Measurements from ENCODE around the gene ZNF280D.

The ZNF280D gene

GRCh38 chr15:56660943-56661342 is 72.4 kb downstream of the ZNF280D start:
- no peak for TF ChIP-seq CTCF (IDR thresholded peaks at IDR 0.05; ENCODE audit: low read depth, low read length)

GRCh38 chr15:56659197-56659596 is 74.1 kb downstream of the ZNF280D start:
- H3K4me3 ChIP-seq (ENCODE audit: low read depth, low read length) = no peak overlapping the region

More at GRCh38 chr15:56660943-56661342, 72.4 kb downstream of the ZNF280D start:
- no peak overlapping the region for H3K4me3 ChIP-seq (ENCODE audit: low read depth, low read length)

GRCh38 chr15:56654624-56655023 is 78.7 kb downstream of the ZNF280D start:
- no peak overlapping the region for H3K4me3 ChIP-seq (ENCODE audit: low read depth, low read length)
- TF ChIP-seq CTCF (IDR thresholded peaks at IDR 0.05; ENCODE audit: low read depth, low read length) = no peak

More at GRCh38 chr15:56659197-56659596, 74.1 kb downstream of the ZNF280D start:
- no peak for TF ChIP-seq CTCF (IDR thresholded peaks at IDR 0.05; ENCODE audit: low read depth, low read length)

- H3K4me3 ChIP-seq (ENCODE audit: low read depth, low read length) = no peak overlapping the region
- no peak for TF ChIP-seq CTCF (IDR thresholded peaks at IDR 0.05; ENCODE audit: low read depth, low read length)
These were observed 79.1 kb downstream of the ZNF280D start for GRCh38 chr15:56654216-56654615.

GRCh38 chr15:56653787-56654186 is 79.5 kb downstream of the ZNF280D start:
- H3K4me3 ChIP-seq (ENCODE audit: low read depth, low read length) = no peak overlapping the region
- no peak for TF ChIP-seq CTCF (IDR thresholded peaks at IDR 0.05; ENCODE audit: low read depth, low read length)

- TF ChIP-seq CTCF (IDR thresholded peaks at IDR 0.05; ENCODE audit: low read depth, low read length) = no peak
These were observed 80.2 kb downstream of the ZNF280D start for GRCh38 chr15:56653107-56653506.

GRCh38 chr15:56648311-56648710 is 85.0 kb downstream of the ZNF280D start:
- H3K4me3 ChIP-seq (ENCODE audit: low read depth, low read length) = no peak overlapping the region
- no peak for TF ChIP-seq CTCF (IDR thresholded peaks at IDR 0.05; ENCODE audit: low read depth, low read length)

More at GRCh38 chr15:56653107-56653506, 80.2 kb downstream of the ZNF280D start:
- H3K4me3 ChIP-seq (ENCODE audit: low read depth, low read length) = no peak overlapping the region

Measured in WI38 (cell line).